ENCODE data around the gene DCC.

Gene DCC

GRCh38 chr18:53402670-53403069 is 1062.7 kb downstream of the DCC start:
- no peak for DNase-seq (ENCODE audit: low read depth)
- TF ChIP-seq CTCF (conservative IDR thresholded peaks at IDR 0.05; ENCODE audit: low read length), result no peak
- no peak overlapping the region for H3K4me3 ChIP-seq (ENCODE audit: low read length)

GRCh38 chr18:53408271-53408670 is 1068.3 kb downstream of the DCC start:
- DNase-seq (ENCODE audit: low read depth), result no peak
- no peak for TF ChIP-seq CTCF (conservative IDR thresholded peaks at IDR 0.05; ENCODE audit: low read length)
- no peak overlapping the region for H3K4me3 ChIP-seq (ENCODE audit: low read length)

- no peak for DNase-seq (ENCODE audit: low read depth)
- no peak overlapping the region for H3K4me3 ChIP-seq (ENCODE audit: low read length)
- TF ChIP-seq CTCF (conservative IDR thresholded peaks at IDR 0.05; ENCODE audit: low read length), result no peak
These were observed 1071.5 kb downstream of the DCC start for GRCh38 chr18:53411511-53411910.

GRCh38 chr18:53417003-53417402 is 1077.0 kb downstream of the DCC start:
- TF ChIP-seq CTCF (conservative IDR thresholded peaks at IDR 0.05; ENCODE audit: low read length), result no peak
- H3K4me3 ChIP-seq (ENCODE audit: low read length), result no peak overlapping the region
- DNase-seq (ENCODE audit: low read depth), result peak; percentile 0

GRCh38 chr18:53421869-53422268 is 1081.9 kb downstream of the DCC start:
- no peak for TF ChIP-seq CTCF (conservative IDR thresholded peaks at IDR 0.05; ENCODE audit: low read length)
- no peak for DNase-seq (ENCODE audit: low read depth)
- H3K4me3 ChIP-seq (ENCODE audit: low read length), result no peak overlapping the region

GRCh38 chr18:53422896-53423295 is 1082.9 kb downstream of the DCC start:
- TF ChIP-seq CTCF (conservative IDR thresholded peaks at IDR 0.05; ENCODE audit: low read length), result no peak
- no peak overlapping the region for H3K4me3 ChIP-seq (ENCODE audit: low read length)
- DNase-seq (ENCODE audit: low read depth), result no peak

GRCh38 chr18:53426666-53427184 is 1086.7 kb downstream of the DCC start:
- no peak for DNase-seq (ENCODE audit: low read depth)
- no peak overlapping the region for H3K4me3 ChIP-seq (ENCODE audit: low read length)
- no peak for TF ChIP-seq CTCF (conservative IDR thresholded peaks at IDR 0.05; ENCODE audit: low read length)

Measured in AG10803 (cell line).